K562 (cell line): Measurements from ENCODE around the gene FXYD3. TPM values are rescaled to one million over a fixed set of nuclear protein-coding genes. Genes with fewer than 3 reads are reported as not detected.

Source experiments
- ATAC-seq: fragments of 200-7000 bp; cut with Tn5 transposase; 3 replicates; pipeline ENCODE4 v1.9.1; 2020; ENCODE audit warnings: moderate library complexity
- BruUV-seq: library from RNA; stranded (reverse); fragments of 400-500 nt; replicated peaks from 2 replicates; lab custom pipeline; 2021; lab: Mats Ljungman, UMichigan
- CTCF ChIA-PET: fragments of 300-600 bp; formaldehyde crosslinking; extraction: SDS; loops from one replicate; lab custom pipeline; 2021; ENCODE audit warnings: low intra/inter-chr PET ratio; lab: Yijun Ruan, JAX
- POLR2A ChIA-PET: fragments of 300-600, 350-650 bp; sonication (Branson Sonifier 250); formaldehyde crosslinking; extraction: SDS; loops from one replicate; lab custom pipeline; 2021; ENCODE audit warnings: antibody characterized with exemption, inconsistent platforms; lab: Yijun Ruan, JAX
- DNase-seq, 4 experiments: peaks; one replicate each; pipeline versions ENCODE4 v3.0.0 to v3.0.0-alpha.2; 2011 to 2018; ENCODE audit warnings: low spot score in 3 of 4, mixed read lengths in 3 of 4; ENCODE audit errors: extremely low read depth in 1 of 4
- FAIRE-seq: peaks from 2 replicates; lab custom pipeline; 2011; peaks lifted over from hg19 to GRCh38; lab: Jason Lieb, UNC
- H2AFZ ChIP-seq: 2 replicates; pipeline ENCODE4 v1.6.0; 2011; ENCODE audit warnings: low read depth, low read length, control low read depth, inconsistent platforms
- H3K27ac ChIP-seq: fragments of 200-600 bp; 3 replicates; pipeline ENCODE4 v1.8.0; 2011; ENCODE audit warnings: low read depth, mild to moderate bottlenecking, control low read depth, inconsistent platforms, low read length, moderate library complexity, mixed read lengths; ENCODE audit errors: extremely low read depth
- H3K27me3 ChIP-seq, 2 experiments: fragments of 300-600 bp in 1 of 2; 2 replicates in 1 of 2; 3 replicates in 1 of 2; pipeline versions ENCODE4 v1.6.0 to v1.8.0; 2011; ENCODE audit warnings: inconsistent platforms in 2 of 2, low read length in 2 of 2, mild to moderate bottlenecking in 1 of 2, mixed read lengths in 1 of 2, moderate library complexity in 1 of 2; ENCODE audit not compliant: control insufficient read depth in 2 of 2, insufficient read depth in 2 of 2
- H3K36me3 ChIP-seq: fragments of 300-600 bp; 3 replicates; pipeline ENCODE4 v1.8.0; 2011; ENCODE audit warnings: mild to moderate bottlenecking, low read length, inconsistent platforms; ENCODE audit not compliant: control insufficient read depth, insufficient read depth
- H3K4me1 ChIP-seq, 2 experiments: fragments of 200-600 bp in 1 of 2; replicated peaks in 1 of 2; 2 replicates in 1 of 2; 3 replicates in 1 of 2; pipeline versions ENCODE4 v1.5.1 to v1.8.0; 2011; ENCODE audit warnings: inconsistent platforms in 2 of 2, low read length in 2 of 2, mild to moderate bottlenecking in 1 of 2, mixed read lengths in 1 of 2, moderate library complexity in 1 of 2; ENCODE audit not compliant: control insufficient read depth in 2 of 2, insufficient read depth in 2 of 2
- H3K4me2 ChIP-seq: 2 replicates; pipeline ENCODE4 v1.6.1; 2011; ENCODE audit warnings: low read length, control low read depth, inconsistent platforms, mixed read lengths; ENCODE audit not compliant: insufficient read depth
- H3K4me3 ChIP-seq: fragments of 200-600 bp; sonication (generic), shearing (Covaris generic); 2 replicates; pipeline ENCODE4 v1.5.1; 2016; ENCODE audit warnings: control low read depth, inconsistent platforms
- H3K79me2 ChIP-seq: fragments of 200-600 bp; 3 replicates; pipeline ENCODE4 v1.8.0; 2011; ENCODE audit warnings: low read length, inconsistent platforms; ENCODE audit not compliant: control insufficient read depth, insufficient read depth
- H3K9ac ChIP-seq, 2 experiments: 2 replicates each; pipeline versions ENCODE4 v1.6.0 to v1.6.1; 2011; ENCODE audit warnings: low read depth in 2 of 2, low read length in 2 of 2, control low read depth in 1 of 2, inconsistent platforms in 1 of 2, mild to moderate bottlenecking in 1 of 2, mixed read lengths in 1 of 2; ENCODE audit not compliant: insufficient read depth in 1 of 2
- H3K9me1 ChIP-seq: one replicate; pipeline ENCODE4 v1.6.0; 2011; ENCODE audit warnings: inconsistent platforms, mild to moderate bottlenecking, low read length, moderate library complexity; ENCODE audit not compliant: control insufficient read depth, insufficient read depth
- H3K9me3 ChIP-seq: replicated peaks from 2 replicates; pipeline ENCODE4 v1.5.1; 2011; ENCODE audit warnings: low read depth, low read length, inconsistent platforms; ENCODE audit not compliant: control insufficient read depth, insufficient read depth
- H4K20me1 ChIP-seq: replicated peaks from 2 replicates; pipeline ENCODE4 v1.6.1; 2011; ENCODE audit warnings: low read length, inconsistent platforms, mixed read lengths; ENCODE audit not compliant: control insufficient read depth, insufficient read depth
- BCOR ChIP-seq: fragments of 450-650 bp; IDR thresholded peaks from 2 replicates; pipeline ENCODE4 v1.6.1; 2016
- E2F5 ChIP-seq: sonication (generic); formaldehyde crosslinking; IDR thresholded peaks from 2 replicates; pipeline ENCODE4 v1.8.0; 2022; ENCODE audit warnings: mild to moderate bottlenecking, missing genetic modification reagents
- GABPB1 ChIP-seq: sonication (generic); formaldehyde crosslinking; IDR thresholded peaks from 2 replicates; pipeline ENCODE4 v1.8.0; 2022; ENCODE audit warnings: mild to moderate bottlenecking, missing genetic modification reagents
- HDAC2 ChIP-seq: fragments of 450-650 bp; IDR thresholded peaks from 2 replicates; pipeline ENCODE4 v1.6.1; 2016; ENCODE audit warnings: mild to moderate bottlenecking
- KDM1A ChIP-seq, 2 experiments: fragments of 450-650 bp; IDR thresholded peaks; 2 replicates each; pipeline ENCODE4 v1.6.1; 2016; ENCODE audit warnings: mild to moderate bottlenecking in 2 of 2
- KLF1 ChIP-seq: fragments of 450-650 bp; IDR thresholded peaks from 2 replicates; pipeline ENCODE4 v1.6.1; 2016; ENCODE audit warnings: missing genetic modification characterization, missing compliant biosample characterization
- PML ChIP-seq: IDR thresholded peaks from 2 replicates; pipeline ENCODE4 v1.6.1; 2012; ENCODE audit warnings: low read length, inconsistent platforms
- SETDB1 ChIP-seq: IDR thresholded peaks from one replicate; pipeline ENCODE4 v1.6.1; 2012; ENCODE audit warnings: low read length, control low read depth, inconsistent platforms
- SMAD1 ChIP-seq: fragments of 150-350 bp; IDR thresholded peaks from 2 replicates; pipeline ENCODE4 v1.6.1; 2014; ENCODE audit warnings: low read length, low read depth; ENCODE audit not compliant: partially characterized antibody
- SRSF7 ChIP-seq: fragments of 200-400 bp; formaldehyde crosslinking; optimal IDR thresholded peaks from 2 replicates; pipeline ENCODE3; 2017; ENCODE audit warnings: mild to moderate bottlenecking, low read depth, low read length
- XRCC4 ChIP-seq: IDR thresholded peaks from one replicate; pipeline ENCODE4 v1.6.1; 2011; ENCODE audit not compliant: insufficient read depth, insufficient read length; ENCODE audit errors: extremely low read depth
- ZBTB2 ChIP-seq: fragments of 450-650 bp; IDR thresholded peaks from 2 replicates; pipeline ENCODE4 v1.6.1; 2016; ENCODE audit warnings: antibody characterized with exemption
- ZNF175 ChIP-seq: fragments of 200-800 bp; sonication (Bioruptor generic); IDR thresholded peaks from 2 replicates; pipeline ENCODE4 v1.6.1; 2016; ENCODE audit warnings: low read depth, mild to moderate bottlenecking, missing genetic modification characterization, missing compliant biosample characterization
- ZNF41 ChIP-seq: fragments of 250-450 bp; sonication (Bioruptor Pico); conservative IDR thresholded peaks from 2 replicates; pipeline ENCODE4 v1.4.0; 2020; ENCODE audit warnings: mild to moderate bottlenecking
- WGBS: fragments of 100-300 bp; shearing (Covaris generic); methylation state at CpG from one replicate; pipeline ENCODE4 v1.1.6; 2016; ENCODE audit warnings: low coverage, mixed read lengths; ENCODE audit not compliant: insufficient coverage; ENCODE audit errors: missing lambda C conversion rate; 5-methylcytosine and 5-hydroxymethylcytosine counted together
- in situ Hi-C: fragments of 300-500 bp; cut with MboI; formaldehyde crosslinking; loops from 4 replicates; pipeline ENCODE4 v1.15.0; 2018; ENCODE audit warnings: inconsistent platforms, mixed read lengths
- intact Hi-C: fragments of 100-400 bp; cut with micrococcal nuclease; formaldehyde crosslinking; loops from 2 replicates; pipeline ENCODE4 v1.14.2; 2022
- polyA plus RNA-seq, 8 experiments: library from polyadenylated mRNA; depleted of rRNA in 4 of 8; stranded (reverse) in 5 of 8; unstranded in 3 of 8; fragments of >200 nt; fragmentation: Nextera tagmentation in 2 of 8; fragmentation: Illumina TruSeq in 1 of 8; extraction: Ambion mirVana in 2 of 8; extraction: Trizol in 1 of 8; gene quantifications; 2 replicates each; pipeline versions ENCODE4 v1.2.1 to v1.2.3, GENCODE V29; 2011 to 2014; ENCODE audit warnings: inconsistent platforms in 1 of 8, missing spikeins in 1 of 8
- total RNA-seq, 7 experiments: library from RNA; depleted of rRNA in 6 of 7; stranded (reverse); fragments of >200 nt in 6 of 7; fragmentation: Illumina TruSeq in 2 of 7; extraction: Trizol in 2 of 7; gene quantifications; 2 replicates each; pipeline versions ENCODE4 v1.2.1 to v1.2.3, GENCODE V29; 2011 to 2021; ENCODE audit warnings: low replicate concordance in 1 of 7

The FXYD3 gene
- total and polyA plus RNA-seq, 9 of the 15 experiments (the other 6 are each of a cell fraction or from before 2014, with no cell fraction given): 0.24 TPM; not detected in 8

- peaks cover 3 to 40% of the 10 kb centered on the region in 2 experiments; a peak in 3 of 5 replicates for H3K4me1 ChIP-seq
- ATAC-seq: no peak
- in situ Hi-C loops: loop anchor here (10.0 kb wide), 1 partner anchor 301 kb away; no protein-coding TSS in a partner anchor
- no peak for FAIRE-seq
- no peaks in the 10 kb centered on the region for H3K9me1 ChIP-seq
- intact Hi-C loops: loop anchor here (5.0 kb wide), 1 partner anchor 164 kb away; no protein-coding TSS in a partner anchor
- peaks cover 0 to 24% of the 10 kb centered on the region in 2 experiments; a peak in 4 of 5 replicates for H3K27me3 ChIP-seq
- no peak for DNase-seq
- no peaks in the 10 kb centered on the region for H3K36me3 ChIP-seq
- POLR2A ChIA-PET: interaction anchor here (0.6 kb wide), 1 partner anchor 568 kb away, joined by 3 read pairs; the partner anchor contains the start of gene ZBTB32
- H3K4me3 ChIP-seq: no peak overlapping the region
- H3K27ac ChIP-seq: no peak overlapping the region
- no peak overlapping the region for H3K4me2 ChIP-seq
- H3K9me3 ChIP-seq: no peaks in the 10 kb centered on the region
- WGBS: 19% methylated on average over 11 of the region's 11 CpGs
- 0 out of 2 replicates have a peak, but pooled peaks cover 4% of the 10 kb centered on the region for H4K20me1 ChIP-seq
- H3K9ac ChIP-seq: no peak overlapping the region
- no peak overlapping the region for H2AFZ ChIP-seq
- TF ChIP-seq GABPB1 (no peak), ZNF175 (CRISPR knock-in tag) (no peak), BCOR (peak; percentile 68), PML (no peak), SMAD1 (no peak), ZNF41 (CRISPR knock-in tag) (no peak), KLF1 (no peak), XRCC4 (no peak), ZBTB2 (no peak), SETDB1 (no peak), SRSF7 (no peak), KDM1A (IDR thresholded peaks at IDR 0.05) (0 out of 4 replicates have a peak, but pooled peaks of 1 of the 2 experiments have one; percentile 4), E2F5 (CRISPR knock-in tag) (no peak), HDAC2 (0 out of 2 replicates have a peak, but pooled peaks have one; percentile 15)
- TF ChIP-seq, all 486 proteins: peak for 3
- H3K79me2 ChIP-seq: no peaks in the 10 kb centered on the region
- CTCF ChIA-PET: interaction anchor here (0.6 to 2.4 kb wide), 5 partner anchors 69 to 496 kb away, joined by 3 to 13 read pairs (median 8); no protein-coding TSS in a partner anchor
- BruUV-seq: no TSS peak
Observed at GRCh38 chr19:35136231-35136630, 20.6 kb downstream of the FXYD3 start.
